NT2/D1 (cell line): Measurements from ENCODE around the gene KCNT1.
"Not testable (repeated sequence)": the region's sequence is repeated elsewhere in the genome, so short reads cannot be mapped to it uniquely, and the experiment has no call there.

Source experiments
- DNase-seq: peaks from one replicate; pipeline ENCODE4 v3.0.0-alpha.2; 2011; ENCODE audit warnings: low read depth, low spot score
- H3K27me3 ChIP-seq: 2 replicates; pipeline ENCODE4 v1.6.0; 2011; ENCODE audit warnings: mild to moderate bottlenecking; ENCODE audit not compliant: insufficient read length, insufficient read depth
- H3K36me3 ChIP-seq: 2 replicates; pipeline ENCODE4 v1.6.1; 2011; ENCODE audit warnings: mild to moderate bottlenecking, low read length, mixed read lengths; ENCODE audit not compliant: insufficient read depth, insufficient read length
- H3K4me1 ChIP-seq: 2 replicates; pipeline ENCODE4 v1.5.1; 2011; ENCODE audit not compliant: insufficient read depth, insufficient read length
- H3K4me3 ChIP-seq: 2 replicates; pipeline ENCODE4 v1.5.1; 2011; ENCODE audit warnings: low read depth; ENCODE audit not compliant: insufficient read length
- H3K9ac ChIP-seq: 2 replicates; pipeline ENCODE4 v1.6.0; 2011; ENCODE audit warnings: low read depth; ENCODE audit not compliant: insufficient read length
- H3K9me3 ChIP-seq: 2 replicates; pipeline ENCODE4 v1.5.1; 2011; ENCODE audit warnings: mild to moderate bottlenecking, low read length; ENCODE audit not compliant: insufficient read depth
- SUZ12 ChIP-seq: IDR thresholded peaks from 2 replicates; pipeline ENCODE4 v1.6.1; 2011; ENCODE audit not compliant: insufficient read length, insufficient read depth; ENCODE audit errors: extremely low read depth
- YY1 ChIP-seq: IDR thresholded peaks from 2 replicates; pipeline ENCODE4 v1.6.1; 2011; ENCODE audit not compliant: insufficient read length, insufficient read depth
- ZNF274 ChIP-seq: IDR thresholded peaks from 2 replicates; pipeline ENCODE4 v1.6.1; 2011; ENCODE audit warnings: mild to moderate bottlenecking, low read depth, low read length

Gene KCNT1

GRCh38 chr9:135663451-135663770 is 38.6 kb upstream of the KCNT1 start:
- no peak overlapping the region for H3K4me3 ChIP-seq
- peaks cover 4% of the 10 kb centered on the region for H3K4me1 ChIP-seq
- no peaks in the 10 kb centered on the region for H3K36me3 ChIP-seq
- TF ChIP-seq YY1 (no peak), ZNF274 (no peak), SUZ12 (no peak)
- no peak for DNase-seq
- H3K9me3 ChIP-seq, result no peaks in the 10 kb centered on the region
- no peak overlapping the region for H3K9ac ChIP-seq
- no peaks in the 10 kb centered on the region for H3K27me3 ChIP-seq

GRCh38 chr9:135663857-135664256 is 38.1 kb upstream of the KCNT1 start:
- TF ChIP-seq ZNF274, result no peak
- no peak for TF ChIP-seq YY1
- no peak for TF ChIP-seq SUZ12
- Histone ChIP-seq H3K4me1 (peaks cover 4% of the 10 kb centered on the region), H3K36me3 (no peaks in the 10 kb centered on the region), H3K4me3 (no peak overlapping the region), H3K9ac (no peak overlapping the region), H3K9me3 (no peaks in the 10 kb centered on the region; the same call in 1 of the 2 replicates), H3K27me3 (no peaks in the 10 kb centered on the region)
- DNase-seq, result no peak

GRCh38 chr9:135664266-135664665 is 37.7 kb upstream of the KCNT1 start:
- no peak for TF ChIP-seq YY1
- TF ChIP-seq ZNF274, result no peak
- no peak for TF ChIP-seq SUZ12
- no peak overlapping the region for H3K9ac ChIP-seq
- no peak for DNase-seq
- H3K9me3 ChIP-seq, result peaks cover 2% of the 10 kb centered on the region; the same call in 1 of the 2 replicates
- no peaks in the 10 kb centered on the region for H3K36me3 ChIP-seq
- H3K4me1 ChIP-seq, result peaks cover 4% of the 10 kb centered on the region
- no peaks in the 10 kb centered on the region for H3K27me3 ChIP-seq
- H3K4me3 ChIP-seq, result no peak overlapping the region

GRCh38 chr9:135664801-135665794 is 36.9 kb upstream of the KCNT1 start:
- no peak overlapping the region for H3K9ac ChIP-seq
- H3K4me3 ChIP-seq, result no peak overlapping the region
- H3K4me1 ChIP-seq, result peaks cover 4% of the 10 kb centered on the region
- no peaks in the 10 kb centered on the region for H3K27me3 ChIP-seq
- no peaks in the 10 kb centered on the region for H3K36me3 ChIP-seq
- no peak for TF ChIP-seq YY1
- TF ChIP-seq SUZ12, result no peak
- TF ChIP-seq ZNF274, result no peak
- DNase-seq, result no peak
- peaks cover 10% of the 10 kb centered on the region; the same call in 1 of the 2 replicates for H3K9me3 ChIP-seq

GRCh38 chr9:135665795-135666189 is 36.2 kb upstream of the KCNT1 start:
- TF ChIP-seq SUZ12, result no peak
- TF ChIP-seq ZNF274, result no peak
- no peak overlapping the region for H3K9ac ChIP-seq
- H3K4me1 ChIP-seq, result peaks cover 4% of the 10 kb centered on the region
- no peak overlapping the region for H3K4me3 ChIP-seq
- H3K9me3 ChIP-seq, result peaks cover 10% of the 10 kb centered on the region; the same call in 1 of the 2 replicates
- no peaks in the 10 kb centered on the region for H3K27me3 ChIP-seq
- no peaks in the 10 kb centered on the region for H3K36me3 ChIP-seq
- no peak for DNase-seq

- no peak overlapping the region for H3K4me3 ChIP-seq
- no peaks in the 10 kb centered on the region for H3K27me3 ChIP-seq
These were observed 35.2 kb upstream of the KCNT1 start for GRCh38 chr9:135666534-135667462.

GRCh38 chr9:135667463-135668001 is 34.5 kb upstream of the KCNT1 start:
- Histone ChIP-seq H3K9me3 (peaks cover 10% of the 10 kb centered on the region; the same call in 1 of the 2 replicates), H3K36me3 (no peaks in the 10 kb centered on the region), H3K4me1 (peaks cover 9% of the 10 kb centered on the region), H3K4me3 (no peak overlapping the region), H3K27me3 (no peaks in the 10 kb centered on the region), H3K9ac (no peak overlapping the region)
- DNase-seq, result no peak
- TF ChIP-seq ZNF274 (no peak), SUZ12 (no peak), YY1 (no peak)

More at GRCh38 chr9:135666534-135667462, 35.2 kb upstream of the KCNT1 start:
- DNase-seq, result no peak
- Histone ChIP-seq H3K9ac (no peak overlapping the region), H3K9me3 (peaks cover 10% of the 10 kb centered on the region; the same call in 1 of the 2 replicates), H3K36me3 (no peaks in the 10 kb centered on the region), H3K4me1 (peaks cover 9% of the 10 kb centered on the region)
- no peak for TF ChIP-seq SUZ12
- TF ChIP-seq YY1, result no peak
- TF ChIP-seq ZNF274, result no peak

- H3K9ac ChIP-seq, H3K36me3 ChIP-seq, H3K27me3 ChIP-seq, H3K4me1 ChIP-seq, DNase-seq, H3K4me3 ChIP-seq: not testable (repeated sequence)
- peaks cover 10% of the 10 kb centered on the region; the same call in 1 of the 2 replicates for H3K9me3 ChIP-seq
These were observed 33.0 kb upstream of the KCNT1 start for GRCh38 chr9:135669018-135669417.
